Stimulated activated CD4-positive, alpha-beta T cell treated with anti-CD3 and anti-CD28 coated beads, Interleukin-4, amount 100 ng/mL, for 1 hour (primary cell): ENCODE data around the gene SPINT2.
A peak's percentile ranks its signal among the peaks of the same experiment; 100 is the strongest.
"Not testable (repeated sequence)": the region's sequence is repeated elsewhere in the genome, so short reads cannot be mapped to it uniquely, and the experiment has no call there.

Source experiments
- DNase-seq: peaks from one replicate; pipeline ENCODE4 v3.0.0-alpha.2; 2020

SPINT2 gene

GRCh38 chr19:38264486-38265212, at the start of gene SPINT2:
SPINT2 (plus strand) TSS chr19:38264573; CDS start chr19:38264893, 320 bp downstream.
- peak; percentile 51 for DNase-seq

GRCh38 chr19:38216785-38217641, 47.4 kb upstream of the SPINT2 start:
- no peak for DNase-seq

- DNase-seq, result no peak
Measured at GRCh38 chr19:38218204-38218603, 46.2 kb upstream of the SPINT2 start.

GRCh38 chr19:38219221-38219620, 45.2 kb upstream of the SPINT2 start:
- no peak for DNase-seq

- no peak for DNase-seq
Measured at GRCh38 chr19:38221421-38221820, 43.0 kb upstream of the SPINT2 start.

GRCh38 chr19:38221919-38222830, 42.2 kb upstream of the SPINT2 start:
- DNase-seq, result no peak

GRCh38 chr19:38223119-38223523, 41.3 kb upstream of the SPINT2 start:
- no peak for DNase-seq

- no peak for DNase-seq
Measured at GRCh38 chr19:38223617-38224013, 40.8 kb upstream of the SPINT2 start.

- peak; percentile 62 for DNase-seq
Measured at GRCh38 chr19:38224014-38224862, 40.1 kb upstream of the SPINT2 start, which contains the start of gene DPF1. DPF1 (minus strand) TSS chr19:38224222; CDS start chr19:38224142, 80 bp downstream.

- DNase-seq, result not testable (repeated sequence)
Measured at GRCh38 chr19:38224863-38225218, 39.5 kb upstream of the SPINT2 start.

GRCh38 chr19:38227287-38228004, 36.9 kb upstream of the SPINT2 start:
- no peak for DNase-seq

GRCh38 chr19:38228005-38228377, 36.4 kb upstream of the SPINT2 start:
- no peak for DNase-seq

GRCh38 chr19:38228491-38229439, 35.6 kb upstream of the SPINT2 start:
- DNase-seq, result no peak

- DNase-seq, result peak; percentile 71
Measured at GRCh38 chr19:38229585-38230073, 34.7 kb upstream of the SPINT2 start.

- not testable (repeated sequence) for DNase-seq
Measured at GRCh38 chr19:38230506-38231133, 33.8 kb upstream of the SPINT2 start.

- DNase-seq, result no peak
Measured at GRCh38 chr19:38231918-38232317, 32.5 kb upstream of the SPINT2 start.

GRCh38 chr19:38233740-38234251, 30.6 kb upstream of the SPINT2 start:
- peak; percentile 79 for DNase-seq

- no peak for DNase-seq
Measured at GRCh38 chr19:38234615-38235014, 29.8 kb upstream of the SPINT2 start.

GRCh38 chr19:38239816-38240215, 24.6 kb upstream of the SPINT2 start:
- no peak for DNase-seq
